GM21723 (cell line): ENCODE data around the gene APOBEC2.

Experiments
- ATAC-seq: cut with Tn5 transposase; IDR thresholded peaks from one replicate; pipeline ENCODE4 v1.9.1; 2021; ENCODE audit warnings: mild to moderate bottlenecking, moderate library complexity; ENCODE audit not compliant: unreplicated experiment

The APOBEC2 gene

GRCh38 chr6:41037107-41037900, 15.7 kb upstream of the APOBEC2 start:
- no peak for ATAC-seq

- no peak for ATAC-seq
These were observed 14.8 kb upstream of the APOBEC2 start for GRCh38 chr6:41038205-41038604.

GRCh38 chr6:41039060-41039998, 13.7 kb upstream of the APOBEC2 start, which contains the start of gene UNC5CL:
Gene UNC5CL (minus strand): TSS chr6:41039221. CDS start chr6:41035074, 4,147 bp downstream.
- ATAC-seq: no peak

GRCh38 chr6:41040101-41040939, 12.7 kb upstream of the APOBEC2 start:
- no peak for ATAC-seq

GRCh38 chr6:41040940-41041536, 12.0 kb upstream of the APOBEC2 start:
- ATAC-seq: no peak

GRCh38 chr6:41042226-41043055, 10.6 kb upstream of the APOBEC2 start, which contains the start of gene TSPO2:
Gene TSPO2 (plus strand): TSS chr6:41042467. CDS start chr6:41042986, 519 bp downstream.
- ATAC-seq: no peak

- ATAC-seq: no peak
These were observed 9.9 kb upstream of the APOBEC2 start for GRCh38 chr6:41043151-41043550.

- ATAC-seq: no peak
These were observed 7.3 kb upstream of the APOBEC2 start for GRCh38 chr6:41045664-41046063.

GRCh38 chr6:41046084-41046483, 6.9 kb upstream of the APOBEC2 start:
- no peak for ATAC-seq

- no peak for ATAC-seq
These were observed 5.7 kb upstream of the APOBEC2 start for GRCh38 chr6:41047306-41047705.

- no peak for ATAC-seq
These were observed 5.0 kb upstream of the APOBEC2 start for GRCh38 chr6:41047745-41048732.

GRCh38 chr6:41049521-41049920, 3.5 kb upstream of the APOBEC2 start:
- no peak for ATAC-seq

GRCh38 chr6:41049955-41050354, 3.0 kb upstream of the APOBEC2 start:
- ATAC-seq: no peak

GRCh38 chr6:41050536-41050935, 2.5 kb upstream of the APOBEC2 start:
- no peak for ATAC-seq

- ATAC-seq: no peak
These were observed 1.1 kb upstream of the APOBEC2 start for GRCh38 chr6:41051873-41052272.

GRCh38 chr6:41054511-41054910, 1.5 kb downstream of the APOBEC2 start:
- no peak for ATAC-seq

- ATAC-seq: no peak
These were observed 2.1 kb downstream of the APOBEC2 start for GRCh38 chr6:41055149-41055548.

- ATAC-seq: no peak
These were observed 3.9 kb downstream of the APOBEC2 start for GRCh38 chr6:41056768-41057490.
